HG02852 (cell line): ENCODE results near the gene KRTAP10-5.
"Not testable (repeated sequence)": the region's sequence is repeated elsewhere in the genome, so short reads cannot be mapped to it uniquely, and the experiment has no call there.

Experiments used
- ATAC-seq: cut with Tn5 transposase; IDR thresholded peaks from one replicate; pipeline ENCODE4 v1.9.1; 2021; ENCODE audit warnings: mild to moderate bottlenecking, moderate library complexity; ENCODE audit not compliant: unreplicated experiment

Gene KRTAP10-5

GRCh38 chr21:44580231-44580821 lies at the start of gene KRTAP10-5:
KRTAP10-5 (minus strand) TSS chr21:44580604; CDS start chr21:44580578, 26 bp downstream.
- ATAC-seq = not testable (repeated sequence)

GRCh38 chr21:44628707-44629391 lies 48.4 kb upstream of the KRTAP10-5 start:
- ATAC-seq = no peak

- not testable (repeated sequence) for ATAC-seq
Measured at GRCh38 chr21:44627831-44628233, 47.4 kb upstream of the KRTAP10-5 start.

GRCh38 chr21:44627181-44627822 lies 46.9 kb upstream of the KRTAP10-5 start:
- ATAC-seq = not testable (repeated sequence)

- no peak for ATAC-seq
Measured at GRCh38 chr21:44626673-44627143, 46.3 kb upstream of the KRTAP10-5 start, which contains the start of gene KRTAP10-9. KRTAP10-9 (plus strand) TSS chr21:44627093; CDS start chr21:44627172, 79 bp downstream.

GRCh38 chr21:44626262-44626661 lies 45.9 kb upstream of the KRTAP10-5 start:
- no peak for ATAC-seq

- ATAC-seq = no peak
Measured at GRCh38 chr21:44625756-44626155, 45.4 kb upstream of the KRTAP10-5 start.

- no peak for ATAC-seq
Measured at GRCh38 chr21:44623575-44623974, 43.2 kb upstream of the KRTAP10-5 start.

- ATAC-seq = no peak
Measured at GRCh38 chr21:44619886-44620285, 39.5 kb upstream of the KRTAP10-5 start.

GRCh38 chr21:44618909-44619308 lies 38.5 kb upstream of the KRTAP10-5 start:
- no peak for ATAC-seq

GRCh38 chr21:44618504-44618903 lies 38.1 kb upstream of the KRTAP10-5 start:
- no peak for ATAC-seq

GRCh38 chr21:44617071-44617501 lies 36.7 kb upstream of the KRTAP10-5 start:
- no peak for ATAC-seq

GRCh38 chr21:44616591-44616926 lies 36.2 kb upstream of the KRTAP10-5 start:
- ATAC-seq = no peak

- ATAC-seq = no peak
Measured at GRCh38 chr21:44615911-44616590, 35.6 kb upstream of the KRTAP10-5 start.

GRCh38 chr21:44615466-44615865 lies 35.1 kb upstream of the KRTAP10-5 start:
- no peak for ATAC-seq

- ATAC-seq = no peak
Measured at GRCh38 chr21:44614961-44615391, 34.6 kb upstream of the KRTAP10-5 start.

GRCh38 chr21:44614161-44614631 lies 33.8 kb upstream of the KRTAP10-5 start:
- no peak for ATAC-seq

- ATAC-seq = no peak
Measured at GRCh38 chr21:44613386-44614155, 33.2 kb upstream of the KRTAP10-5 start.

GRCh38 chr21:44612669-44613229 lies 32.3 kb upstream of the KRTAP10-5 start:
- ATAC-seq = no peak

- ATAC-seq = no peak
Measured at GRCh38 chr21:44612029-44612486, 31.7 kb upstream of the KRTAP10-5 start, which contains the start of gene KRTAP10-8. KRTAP10-8 (plus strand) TSS chr21:44612079; CDS start chr21:44612101, 22 bp downstream.
